Measurements from ENCODE around the gene ZNF175. TPM values are rescaled to one million over a fixed set of nuclear protein-coding genes. Genes with fewer than 3 reads are reported as not detected.

Gene ZNF175
- total RNA-seq, 4 donors from 2014 or later, result 11.9 to 27.2 (median 16.0) TPM

DNA sequence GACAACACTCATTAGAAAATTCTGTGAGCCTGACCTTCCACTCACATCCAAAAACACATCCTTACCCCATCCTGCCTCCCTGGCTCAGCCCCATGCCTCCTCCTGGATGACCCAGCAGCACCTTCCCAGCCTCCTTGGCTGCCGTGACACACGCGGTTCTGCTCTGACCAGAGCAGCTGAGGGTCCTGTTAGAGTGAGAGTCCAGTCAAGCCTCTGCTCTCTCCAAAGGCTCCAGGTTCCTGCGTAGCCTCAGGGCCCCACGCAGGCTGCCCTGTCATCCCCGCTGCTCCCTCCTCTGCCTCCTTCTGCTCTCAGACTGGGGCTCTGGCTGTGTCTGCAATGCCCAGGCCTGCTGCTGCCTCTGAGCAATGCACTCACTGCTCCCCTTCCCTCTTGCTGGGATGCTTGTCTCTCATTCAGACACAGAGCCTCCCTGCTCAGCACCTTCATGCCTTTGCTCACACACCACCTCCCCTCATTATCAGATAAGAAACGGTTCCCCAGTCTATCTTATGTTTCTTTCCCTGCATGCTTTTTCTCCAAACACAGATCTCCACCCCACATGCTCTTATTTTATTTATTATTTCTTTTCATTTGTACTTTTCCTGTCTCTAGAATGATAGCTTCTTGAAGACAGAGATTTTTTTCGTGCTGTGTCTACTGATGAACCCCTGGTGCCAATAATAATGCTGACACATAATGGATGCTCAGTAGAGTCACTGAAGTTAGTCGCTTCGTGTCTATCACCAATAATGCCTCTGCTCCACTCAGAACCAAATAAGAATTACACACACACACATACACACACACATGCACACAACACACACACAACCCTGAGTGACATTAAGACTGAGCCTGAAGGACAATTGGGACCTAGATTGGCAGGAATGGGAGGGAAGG, 29.4 kb upstream of the ZNF175 start:
- Histone ChIP-seq H3K36me3 (no peaks in the 10 kb centered on the region), H3K27ac (no peak overlapping the region), H3K4me1 (no peaks in the 10 kb centered on the region), H3K27me3 (no peaks in the 10 kb centered on the region), H3K4me3 (no peak overlapping the region), H3K9me3 (no peaks in the 10 kb centered on the region)
- TF ChIP-seq, protein P1, sequence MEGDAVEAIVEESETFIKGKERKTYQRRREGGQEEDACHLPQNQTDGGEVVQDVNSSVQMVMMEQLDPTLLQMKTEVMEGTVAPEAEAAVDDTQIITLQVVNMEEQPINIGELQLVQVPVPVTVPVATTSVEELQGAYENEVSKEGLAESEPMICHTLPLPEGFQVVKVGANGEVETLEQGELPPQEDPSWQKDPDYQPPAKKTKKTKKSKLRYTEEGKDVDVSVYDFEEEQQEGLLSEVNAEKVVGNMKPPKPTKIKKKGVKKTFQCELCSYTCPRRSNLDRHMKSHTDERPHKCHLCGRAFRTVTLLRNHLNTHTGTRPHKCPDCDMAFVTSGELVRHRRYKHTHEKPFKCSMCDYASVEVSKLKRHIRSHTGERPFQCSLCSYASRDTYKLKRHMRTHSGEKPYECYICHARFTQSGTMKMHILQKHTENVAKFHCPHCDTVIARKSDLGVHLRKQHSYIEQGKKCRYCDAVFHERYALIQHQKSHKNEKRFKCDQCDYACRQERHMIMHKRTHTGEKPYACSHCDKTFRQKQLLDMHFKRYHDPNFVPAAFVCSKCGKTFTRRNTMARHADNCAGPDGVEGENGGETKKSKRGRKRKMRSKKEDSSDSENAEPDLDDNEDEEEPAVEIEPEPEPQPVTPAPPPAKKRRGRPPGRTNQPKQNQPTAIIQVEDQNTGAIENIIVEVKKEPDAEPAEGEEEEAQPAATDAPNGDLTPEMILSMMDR (IDR thresholded peaks at IDR 0.05), result no peak
- TF ChIP-seq POLR2A (IDR thresholded peaks at IDR 0.05), result no peak
- DNase-seq, result no peak

DNA sequence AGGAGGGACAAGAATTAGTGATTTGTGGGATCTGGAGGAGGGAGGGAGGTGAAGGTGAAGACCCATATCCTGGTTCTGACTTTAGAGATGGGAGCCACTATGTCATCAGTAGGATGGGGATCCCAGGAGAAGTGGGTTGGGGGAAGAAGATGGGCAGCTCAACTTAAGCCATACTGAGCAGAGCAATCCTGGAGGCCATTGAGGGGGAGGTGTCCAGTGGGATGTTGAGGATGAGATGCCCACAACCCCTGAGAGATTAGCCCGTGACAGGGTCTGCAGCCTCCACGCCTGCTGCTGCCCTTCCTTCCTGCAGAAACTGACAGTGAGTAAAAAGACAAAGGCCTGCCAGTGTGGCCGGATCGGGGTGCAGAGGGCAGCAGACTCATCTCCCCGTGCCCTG, 28.4 kb upstream of the ZNF175 start:
- Histone ChIP-seq H3K4me1 (peaks cover 0 to 9% (median 0%) of the 10 kb centered on the region in 4 donors), H3K36me3 (no peaks in the 10 kb centered on the region), H3K4me3 (no peak overlapping the region), H3K27me3 (no peaks in the 10 kb centered on the region), H3K27ac (no peak overlapping the region), H3K9me3 (no peaks in the 10 kb centered on the region)
- DNase-seq, result no peak
- TF ChIP-seq POLR2A (IDR thresholded peaks at IDR 0.05), result no peak
- TF ChIP-seq, protein P1 (IDR thresholded peaks at IDR 0.05), result no peak

DNA sequence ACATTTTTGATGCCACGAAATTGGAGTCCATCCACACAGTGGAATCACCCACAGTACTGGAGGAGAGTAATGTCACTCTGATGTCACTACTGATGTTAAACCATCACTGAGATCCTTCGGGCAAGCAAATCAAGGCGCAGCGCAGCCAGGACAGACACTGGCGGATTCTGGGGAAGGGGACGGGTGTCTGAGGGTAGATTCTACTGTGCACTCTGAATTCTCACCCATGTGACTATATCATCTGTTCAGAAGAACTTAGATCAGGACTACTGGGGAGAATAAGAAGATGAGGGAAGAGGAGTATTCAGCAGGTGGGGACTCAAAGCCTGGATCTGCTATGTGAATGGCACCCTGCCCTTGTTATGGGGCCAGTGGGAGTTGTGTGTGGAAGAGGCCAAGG, 27.0 kb upstream of the ZNF175 start:
- H3K4me1 ChIP-seq, result peaks cover 0 to 14% (median 0%) of the 10 kb centered on the region in 4 donors
- H3K27ac ChIP-seq, result no peak overlapping the region
- TF ChIP-seq POLR2A (IDR thresholded peaks at IDR 0.05), result no peak
- TF ChIP-seq, protein P1 (IDR thresholded peaks at IDR 0.05), result no peak
- no peaks in the 10 kb centered on the region for H3K27me3 ChIP-seq
- H3K36me3 ChIP-seq, result no peaks in the 10 kb centered on the region
- no peak for DNase-seq
- H3K9me3 ChIP-seq, result no peaks in the 10 kb centered on the region
- H3K4me3 ChIP-seq, result no peak overlapping the region

DNA sequence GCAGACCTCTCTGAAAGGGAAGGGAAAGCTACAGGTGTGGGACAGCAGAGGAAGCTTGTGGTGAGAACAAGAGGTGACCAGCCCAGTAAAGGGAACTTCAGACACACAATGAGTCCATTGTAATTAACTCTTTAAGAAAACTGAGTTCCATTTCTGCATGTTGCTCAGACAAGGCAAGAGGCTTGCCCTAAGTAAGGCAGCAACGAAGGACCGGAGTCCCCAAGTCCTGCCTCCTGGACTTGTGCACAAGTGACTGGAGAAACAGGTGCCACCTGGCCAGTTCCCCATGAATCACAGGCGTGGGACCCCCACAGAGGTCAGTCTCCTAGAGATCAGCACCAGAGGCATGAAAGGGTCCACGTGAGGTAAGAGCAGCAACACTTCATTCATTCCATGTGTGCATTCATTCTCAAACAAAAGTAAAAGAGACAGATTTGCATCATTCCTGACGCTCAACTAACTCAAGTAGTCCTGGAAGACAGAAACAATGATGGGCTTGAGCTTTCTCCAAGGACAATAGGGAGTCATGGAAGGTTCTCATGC, 24.9 kb upstream of the ZNF175 start:
- no peaks in the 10 kb centered on the region for H3K36me3 ChIP-seq
- no peak for DNase-seq

DNA sequence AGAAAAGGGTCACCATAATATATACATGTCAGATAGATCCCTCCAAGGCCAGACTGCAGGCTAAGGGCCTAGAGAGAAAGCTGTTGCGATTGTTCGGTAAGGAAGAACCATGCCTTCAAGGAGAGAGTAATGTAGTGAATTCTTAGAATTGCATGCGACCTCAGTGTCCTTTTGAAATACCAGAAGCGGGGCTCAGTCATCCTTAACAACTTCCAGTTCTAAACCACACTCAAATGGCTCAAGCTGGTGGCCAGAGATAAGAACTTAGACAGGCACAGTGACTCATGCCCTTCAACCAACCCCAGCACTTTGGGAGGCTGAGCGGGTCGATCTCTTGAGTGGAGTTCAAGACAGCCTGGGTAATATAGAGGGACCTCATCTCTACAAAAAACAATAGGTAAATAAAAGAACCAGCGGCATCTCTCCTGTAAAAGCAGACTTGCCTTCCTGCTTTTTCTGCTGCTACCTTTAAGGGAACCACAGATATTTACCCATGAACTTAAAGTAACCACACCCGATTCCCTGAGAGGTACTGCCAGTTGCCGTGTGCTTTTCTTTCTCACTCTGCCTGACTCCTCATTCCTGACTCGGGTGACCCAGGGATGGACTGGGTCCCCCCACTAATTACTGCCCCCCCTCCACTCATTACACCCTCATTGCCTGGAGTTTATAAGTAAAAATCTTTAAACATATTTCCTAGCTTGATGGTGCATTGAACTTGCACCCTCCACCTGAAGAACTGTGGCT, 24.3 kb upstream of the ZNF175 start:
- Histone ChIP-seq H3K4me1 (peaks cover 0 to 14% (median 0%) of the 10 kb centered on the region in 4 donors), H3K4me3 (no peak overlapping the region), H3K9me3 (no peaks in the 10 kb centered on the region), H3K36me3 (no peaks in the 10 kb centered on the region), H3K27me3 (no peaks in the 10 kb centered on the region), H3K27ac (peak overlapping the region in 1 of 4 donors; percentile 81)
- no peak for DNase-seq
- TF ChIP-seq, protein P1 (IDR thresholded peaks at IDR 0.05), result no peak
- no peak for TF ChIP-seq POLR2A (IDR thresholded peaks at IDR 0.05)

More for the DNA sequence above, 24.9 kb upstream of the ZNF175 start:
- no peaks in the 10 kb centered on the region for H3K9me3 ChIP-seq
- TF ChIP-seq, protein P1 (IDR thresholded peaks at IDR 0.05), result no peak
- TF ChIP-seq POLR2A (IDR thresholded peaks at IDR 0.05), result no peak
- no peaks in the 10 kb centered on the region for H3K27me3 ChIP-seq
- H3K27ac ChIP-seq, result peak overlapping the region in 1 of 4 donors; percentile 46
- peaks cover 0 to 14% (median 0%) of the 10 kb centered on the region in 4 donors for H3K4me1 ChIP-seq
- H3K4me3 ChIP-seq, result no peak overlapping the region
